Measurements from ENCODE around the gene KYNU. TPM values are rescaled to one million over a fixed set of nuclear protein-coding genes. Genes with fewer than 3 reads are reported as not detected.
A peak's percentile ranks its signal among the peaks of the same experiment; 100 is the strongest.
"Not testable (repeated sequence)": the region's sequence is repeated elsewhere in the genome, so short reads cannot be mapped to it uniquely, and the experiment has no call there.

KYNU gene
- total RNA-seq, 1 experiment from 2014 or later: 143 TPM

- H3K27me3 Mint-ChIP-seq (ENCODE audit: insufficient read depth, unreplicated experiment): no peaks in the 10 kb centered on the region
- intact Hi-C loops (cut with micrococcal nuclease): no loop called here
- H3K9me3 Mint-ChIP-seq (ENCODE audit: unreplicated experiment): no peaks in the 10 kb centered on the region
- H3K36me3 Mint-ChIP-seq (ENCODE audit: insufficient read depth, unreplicated experiment): peaks cover 84% of the 10 kb centered on the region
- BruUV-seq (replicated peaks): no TSS peak
- POLR2A ChIA-PET: interaction anchor here (0.7 to 1.9 kb wide), 7 partner anchors 29 to 76 kb away, joined by 3 to 8 read pairs (median 4); partner anchors contain the start of gene KYNU
- no peak for TF ChIP-seq CTCF (IDR thresholded peaks at IDR 0.05; ENCODE audit: unreplicated experiment)
- peak; percentile 33 for DNase-seq (ENCODE audit: unreplicated experiment)
- H3K4me1 Mint-ChIP-seq (ENCODE audit: insufficient read depth, unreplicated experiment): peaks cover 29% of the 10 kb centered on the region
- peak overlapping the region; percentile 7 for H3K27ac Mint-ChIP-seq (ENCODE audit: low read depth, unreplicated experiment)
- no peak overlapping the region for H3K4me3 Mint-ChIP-seq (ENCODE audit: unreplicated experiment)
- CTCF ChIA-PET: interaction anchor here (1.2 kb wide), 1 partner anchor 10 kb away, joined by 3 read pairs; no protein-coding TSS in a partner anchor
These were observed 66.8 kb downstream of the KYNU start for GRCh38 chr2:142944264-142944663.

GRCh38 chr2:142944721-142945120 is 67.3 kb downstream of the KYNU start:
- CTCF ChIA-PET: interaction anchor here (1.2 kb wide), 1 partner anchor 11 kb away, joined by 3 read pairs; no protein-coding TSS in a partner anchor
- Mint-ChIP-seq H3K9me3 (ENCODE audit: unreplicated experiment) (peaks cover 2% of the 10 kb centered on the region), H3K4me3 (ENCODE audit: unreplicated experiment) (no peak overlapping the region), H3K27ac (ENCODE audit: low read depth, unreplicated experiment) (no peak overlapping the region), H3K27me3 (ENCODE audit: insufficient read depth, unreplicated experiment) (no peaks in the 10 kb centered on the region), H3K36me3 (ENCODE audit: insufficient read depth, unreplicated experiment) (peaks cover 84% of the 10 kb centered on the region), H3K4me1 (ENCODE audit: insufficient read depth, unreplicated experiment) (peaks cover 29% of the 10 kb centered on the region)
- POLR2A ChIA-PET: interaction anchor here (0.7 to 1.9 kb wide), 7 partner anchors 30 to 77 kb away, joined by 3 to 8 read pairs (median 4); partner anchors contain the start of gene KYNU
- no peak for DNase-seq (ENCODE audit: unreplicated experiment)
- intact Hi-C loops (cut with micrococcal nuclease): no loop called here
- TF ChIP-seq CTCF (IDR thresholded peaks at IDR 0.05; ENCODE audit: unreplicated experiment): no peak
- no TSS peak for BruUV-seq (replicated peaks)

GRCh38 chr2:142946941-142947340 is 69.5 kb downstream of the KYNU start:
- Mint-ChIP-seq H3K27ac (ENCODE audit: low read depth, unreplicated experiment) (no peak overlapping the region), H3K36me3 (ENCODE audit: insufficient read depth, unreplicated experiment) (peaks cover 84% of the 10 kb centered on the region), H3K4me3 (ENCODE audit: unreplicated experiment) (no peak overlapping the region), H3K9me3 (ENCODE audit: unreplicated experiment) (peaks cover 10% of the 10 kb centered on the region), H3K4me1 (ENCODE audit: insufficient read depth, unreplicated experiment) (peaks cover 31% of the 10 kb centered on the region), H3K27me3 (ENCODE audit: insufficient read depth, unreplicated experiment) (no peaks in the 10 kb centered on the region)
- no peak for TF ChIP-seq CTCF (IDR thresholded peaks at IDR 0.05; ENCODE audit: unreplicated experiment)
- no peak for DNase-seq (ENCODE audit: unreplicated experiment)
- ChIA-PET POLR2A (interaction anchor here (0.7 to 2.1 kb wide), 4 partner anchors 9 to 67 kb away, joined by 3 to 9 read pairs (median 3); no protein-coding TSS in a partner anchor), CTCF (interaction anchor here (0.6 to 1.4 kb wide), 7 partner anchors 27 to 200 kb away, joined by 3 to 5 read pairs (median 3); partner anchors contain the start of gene KYNU)
- intact Hi-C loops (cut with micrococcal nuclease): no loop called here
- BruUV-seq (replicated peaks): no TSS peak

GRCh38 chr2:142948723-142949122 is 71.3 kb downstream of the KYNU start:
- H3K4me3 Mint-ChIP-seq (ENCODE audit: unreplicated experiment); BruUV-seq (replicated peaks); H3K27ac Mint-ChIP-seq (ENCODE audit: low read depth, unreplicated experiment); POLR2A ChIA-PET; H3K27me3 Mint-ChIP-seq (ENCODE audit: insufficient read depth, unreplicated experiment); intact Hi-C loops (cut with micrococcal nuclease); DNase-seq (ENCODE audit: unreplicated experiment); CTCF ChIA-PET: not testable (repeated sequence)
- Mint-ChIP-seq H3K9me3 (ENCODE audit: unreplicated experiment) (peaks cover 10% of the 10 kb centered on the region), H3K36me3 (ENCODE audit: insufficient read depth, unreplicated experiment) (peaks cover 88% of the 10 kb centered on the region), H3K4me1 (ENCODE audit: insufficient read depth, unreplicated experiment) (peaks cover 19% of the 10 kb centered on the region)

GRCh38 chr2:142950323-142950722 is 72.9 kb downstream of the KYNU start:
- H3K36me3 Mint-ChIP-seq (ENCODE audit: insufficient read depth, unreplicated experiment): peaks cover 96% of the 10 kb centered on the region
- peak overlapping the region; percentile 48 for H3K27ac Mint-ChIP-seq (ENCODE audit: low read depth, unreplicated experiment)
- CTCF ChIA-PET: interaction anchor here (0.6 to 1.7 kb wide), 2 partner anchors 15 to 73 kb away, joined by 3 to 5 read pairs; partner anchors contain the start of gene KYNU
- DNase-seq (ENCODE audit: unreplicated experiment); H3K27me3 Mint-ChIP-seq (ENCODE audit: insufficient read depth, unreplicated experiment); H3K4me1 Mint-ChIP-seq (ENCODE audit: insufficient read depth, unreplicated experiment); BruUV-seq (replicated peaks); intact Hi-C loops (cut with micrococcal nuclease); POLR2A ChIA-PET; H3K4me3 Mint-ChIP-seq (ENCODE audit: unreplicated experiment): not testable (repeated sequence)
- H3K9me3 Mint-ChIP-seq (ENCODE audit: unreplicated experiment): peaks cover 10% of the 10 kb centered on the region
